Parietal lobe (tissue), 1 donor: ENCODE measurements around the gene CNPPD1. TPM values are rescaled to one million over a fixed set of nuclear protein-coding genes. Genes with fewer than 3 reads are reported as not detected.

Experiments used
- total RNA-seq: library from RNA; depleted of rRNA; stranded (reverse); fragments of >200 nt; gene quantifications from one replicate; pipeline ENCODE4 v1.2.3, GENCODE V29; 2014

Gene CNPPD1
- 27.5 TPM for total RNA-seq

GRCh38 chr2:219176818-219177551, at the start of gene CNPPD1:
Gene CNPPD1 (minus strand): TSS chr2:219176925. CDS start chr2:219176828, 97 bp downstream.

GRCh38 chr2:219218732-219219701, 42.3 kb upstream of the CNPPD1 start, which contains the start of gene ABCB6:
Gene ABCB6 (minus strand): TSS chr2:219218958. CDS start chr2:219218673, 285 bp downstream.

GRCh38 chr2:219206328-219207133, 29.8 kb upstream of the CNPPD1 start, which contains the start of gene ZFAND2B:
Gene ZFAND2B (plus strand): TSS chr2:219206782. CDS start chr2:219206988, 206 bp downstream.

GRCh38 chr2:219177552-219178376, 1.0 kb upstream of the CNPPD1 start, which contains the start of gene RETREG2:
Gene RETREG2 (plus strand): TSS chr2:219178275. CDS start chr2:219178353, 78 bp downstream.

GRCh38 chr2:219169930-219170654, 6.6 kb downstream of the CNPPD1 start, which contains the start of gene SLC23A3:
Gene SLC23A3 (minus strand): TSS chr2:219170029. CDS start chr2:219169984, 45 bp downstream.

GRCh38 chr2:219160186-219161017, 16.3 kb downstream of the CNPPD1 start, which contains the start of gene NHEJ1:
Gene NHEJ1 (minus strand): TSS chr2:219160815. CDS start chr2:219158362, 2,453 bp downstream.

Other genes starting within 250 kb of the CNPPD1 start
- 11.9 TPM for gene CDK5R2, start 217.3 kb downstream of the CNPPD1 start, total RNA-seq
- gene FEV, start 191.7 kb downstream of the CNPPD1 start, total RNA-seq, result not detected
- gene CRYBA2, start 183.5 kb downstream of the CNPPD1 start, total RNA-seq, result not detected
- 0.63 TPM for gene CFAP65, start 135.4 kb downstream of the CNPPD1 start, total RNA-seq
- gene IHH, start 116.0 kb downstream of the CNPPD1 start, total RNA-seq, result not detected
- 12.2 TPM for gene NHEJ1, start 16.1 kb downstream of the CNPPD1 start, total RNA-seq
- gene SLC23A3, start 6.9 kb downstream of the CNPPD1 start, total RNA-seq, result 0.63 TPM
- 68.9 TPM for gene RETREG2, start 1.4 kb upstream of the CNPPD1 start, total RNA-seq
- 17.5 TPM for gene ZFAND2B, start 29.9 kb upstream of the CNPPD1 start, total RNA-seq
- gene ABCB6, start 42.0 kb upstream of the CNPPD1 start, total RNA-seq, result 47.9 TPM
- 31.9 TPM for gene ATG9A, start 52.7 kb upstream of the CNPPD1 start, total RNA-seq
- 79.2 TPM for gene ANKZF1, start 52.9 kb upstream of the CNPPD1 start, total RNA-seq
- gene GLB1L, start 68.5 kb upstream of the CNPPD1 start, total RNA-seq, result 3.4 TPM
- 16.9 TPM for gene STK16, start 68.6 kb upstream of the CNPPD1 start, total RNA-seq
- not detected for gene TUBA4B, start 76.3 kb upstream of the CNPPD1 start, total RNA-seq
- gene TUBA4A, start 77.0 kb upstream of the CNPPD1 start, total RNA-seq, result 0.94 TPM
- 103 TPM for gene DNAJB2, start 102.4 kb upstream of the CNPPD1 start, total RNA-seq
- gene PTPRN, start 132.5 kb upstream of the CNPPD1 start, total RNA-seq, result 30.7 TPM
- gene RESP18, start 155.8 kb upstream of the CNPPD1 start, total RNA-seq, result not detected
- gene DNPEP, start 211.0 kb upstream of the CNPPD1 start, total RNA-seq, result 17.2 TPM
- not detected for gene DES, start 241.5 kb upstream of the CNPPD1 start, total RNA-seq